HG03521 (cell line): ENCODE results near the gene FRAT1.

Source experiments
- ATAC-seq: cut with Tn5 transposase; IDR thresholded peaks from one replicate; pipeline ENCODE4 v1.9.1; 2021; ENCODE audit warnings: mild to moderate bottlenecking, moderate library complexity; ENCODE audit not compliant: unreplicated experiment

The FRAT1 gene

DNA sequence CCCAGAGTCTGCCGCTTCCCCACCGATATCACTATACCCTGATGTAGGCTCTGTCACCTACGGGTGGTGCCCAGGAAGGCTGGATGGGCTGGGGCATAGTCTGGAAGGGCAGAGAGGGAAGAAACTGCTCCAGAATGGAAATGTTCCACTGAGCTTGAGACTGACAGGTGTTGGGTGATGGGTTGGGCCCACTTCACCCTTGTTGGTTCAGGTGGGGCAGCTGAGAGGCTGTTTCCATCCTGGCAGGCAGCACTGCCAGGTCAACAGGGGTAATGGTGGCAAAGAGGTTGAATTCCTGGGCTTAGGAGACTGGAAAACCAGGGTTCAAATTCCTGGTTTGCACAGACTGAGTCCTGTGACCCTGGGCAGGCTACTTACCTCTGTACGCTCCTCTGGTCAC is 44.0 kb downstream of the FRAT1 start:
- no peak for ATAC-seq

DNA sequence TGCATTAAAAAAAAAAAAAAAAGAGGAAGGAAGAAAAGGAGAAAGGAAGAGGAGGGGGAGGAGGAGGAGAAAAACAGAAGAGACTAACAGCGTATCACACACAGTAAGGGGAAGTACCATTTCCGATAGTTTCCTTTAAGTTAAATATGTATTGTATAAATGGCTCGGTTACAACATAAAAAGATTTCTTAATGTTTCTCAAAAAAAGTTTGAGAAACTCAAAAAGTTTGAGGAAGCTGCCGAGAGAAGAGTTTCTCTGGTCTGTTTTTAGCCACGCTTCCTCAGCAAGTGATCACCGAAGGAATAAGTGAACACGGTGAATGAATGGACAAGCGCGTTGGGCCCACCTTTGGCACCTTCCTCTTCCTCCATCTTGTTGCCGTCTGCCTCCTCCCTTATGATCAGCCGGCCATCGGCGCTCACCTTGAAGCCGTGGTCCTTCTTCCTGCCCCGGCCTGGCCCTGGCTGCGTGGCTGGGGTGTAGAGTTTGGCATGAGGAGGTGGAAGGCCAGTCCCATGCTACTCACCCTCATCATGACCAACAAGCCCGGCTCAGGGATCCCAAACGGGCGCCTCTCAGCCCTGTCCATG is 46.8 kb downstream of the FRAT1 start:
- ATAC-seq, result no peak

GRCh38 chr10:97366572-97366971 is 47.5 kb downstream of the FRAT1 start:
- ATAC-seq, result no peak

- ATAC-seq, result no peak
Observed at GRCh38 chr10:97367126-97367649, 48.1 kb downstream of the FRAT1 start.
